ENCODE results near the gene MAGI1. TPM values are rescaled to one million over a fixed set of nuclear protein-coding genes. Genes with fewer than 3 reads are reported as not detected.

The MAGI1 gene
- total and polyA plus RNA-seq, 4 donors: 9.9 to 88.1 (median 24.6) TPM

DNA sequence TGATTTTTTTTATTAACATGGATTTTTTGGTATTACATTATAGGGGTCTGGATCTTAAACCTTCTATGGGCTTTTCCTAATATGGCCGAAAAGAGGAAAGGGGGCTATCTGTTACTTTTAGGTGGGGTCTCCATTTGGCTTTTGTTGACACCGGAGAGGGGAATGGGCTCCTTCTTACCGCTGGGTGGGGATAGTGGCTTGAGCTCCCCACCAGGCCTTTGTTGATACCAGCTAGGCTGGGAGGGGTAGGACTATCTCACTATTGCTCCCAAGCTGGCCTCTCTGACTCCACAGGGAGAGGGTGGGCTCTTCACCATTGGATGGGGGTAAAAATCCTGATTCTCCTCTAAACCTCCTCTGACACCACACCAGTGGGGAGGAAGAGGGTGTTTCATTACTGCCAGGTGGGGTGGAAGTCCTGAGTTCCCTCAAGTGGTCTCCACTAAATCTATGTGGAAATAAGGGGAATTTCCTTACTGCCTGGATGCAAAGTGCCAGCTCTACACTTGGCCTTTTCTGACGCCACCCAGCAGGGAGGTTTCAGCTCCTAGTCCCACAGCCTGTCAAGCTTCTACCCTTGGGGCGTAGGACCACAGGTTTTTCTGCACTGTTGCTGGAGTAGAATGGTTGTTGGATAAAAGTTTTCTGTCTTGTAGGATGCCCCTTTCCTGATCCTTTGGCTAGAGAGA, 572.3 kb downstream of the MAGI1 start:
- Histone ChIP-seq H3K4me1 (ENCODE audit: control insufficient read depth in 5 of 5, insufficient read depth in 5 of 5, low read length in 5 of 5) (no peaks in the 10 kb centered on the region), H3K36me3 (ENCODE audit: control insufficient read depth in 4 of 4, insufficient read depth in 4 of 4, low read length in 4 of 4) (no peaks in the 10 kb centered on the region), H3K9me3 (ENCODE audit: control insufficient read depth in 4 of 4, insufficient read depth in 3 of 4, low read length in 3 of 4) (peaks cover 0 to under 1% (median 0%) of the 10 kb centered on the region in 4 donors), H3K27ac (ENCODE audit: low read depth in 1 of 2, low read length in 1 of 2) (no peak overlapping the region), H3K4me3 (no peak overlapping the region), H3K9ac (ENCODE audit: insufficient read depth in 1 of 2, low read length in 2 of 2) (no peak overlapping the region), H3K27me3 (ENCODE audit: control insufficient read depth in 3 of 3, insufficient read depth in 3 of 3, low read length in 2 of 3) (no peaks in the 10 kb centered on the region)
- TF ChIP-seq, protein P1, sequence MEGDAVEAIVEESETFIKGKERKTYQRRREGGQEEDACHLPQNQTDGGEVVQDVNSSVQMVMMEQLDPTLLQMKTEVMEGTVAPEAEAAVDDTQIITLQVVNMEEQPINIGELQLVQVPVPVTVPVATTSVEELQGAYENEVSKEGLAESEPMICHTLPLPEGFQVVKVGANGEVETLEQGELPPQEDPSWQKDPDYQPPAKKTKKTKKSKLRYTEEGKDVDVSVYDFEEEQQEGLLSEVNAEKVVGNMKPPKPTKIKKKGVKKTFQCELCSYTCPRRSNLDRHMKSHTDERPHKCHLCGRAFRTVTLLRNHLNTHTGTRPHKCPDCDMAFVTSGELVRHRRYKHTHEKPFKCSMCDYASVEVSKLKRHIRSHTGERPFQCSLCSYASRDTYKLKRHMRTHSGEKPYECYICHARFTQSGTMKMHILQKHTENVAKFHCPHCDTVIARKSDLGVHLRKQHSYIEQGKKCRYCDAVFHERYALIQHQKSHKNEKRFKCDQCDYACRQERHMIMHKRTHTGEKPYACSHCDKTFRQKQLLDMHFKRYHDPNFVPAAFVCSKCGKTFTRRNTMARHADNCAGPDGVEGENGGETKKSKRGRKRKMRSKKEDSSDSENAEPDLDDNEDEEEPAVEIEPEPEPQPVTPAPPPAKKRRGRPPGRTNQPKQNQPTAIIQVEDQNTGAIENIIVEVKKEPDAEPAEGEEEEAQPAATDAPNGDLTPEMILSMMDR (IDR thresholded peaks at IDR 0.05; ENCODE audit: control extremely low read depth, extremely low read depth): no peak
- ATAC-seq (ENCODE audit: insufficient read depth, low FRiP score) (no peak), DNase-seq (no peak)
- WGBS, 2 donors: 78 to 91% methylated on average over 5 of the region's 5 CpGs

DNA sequence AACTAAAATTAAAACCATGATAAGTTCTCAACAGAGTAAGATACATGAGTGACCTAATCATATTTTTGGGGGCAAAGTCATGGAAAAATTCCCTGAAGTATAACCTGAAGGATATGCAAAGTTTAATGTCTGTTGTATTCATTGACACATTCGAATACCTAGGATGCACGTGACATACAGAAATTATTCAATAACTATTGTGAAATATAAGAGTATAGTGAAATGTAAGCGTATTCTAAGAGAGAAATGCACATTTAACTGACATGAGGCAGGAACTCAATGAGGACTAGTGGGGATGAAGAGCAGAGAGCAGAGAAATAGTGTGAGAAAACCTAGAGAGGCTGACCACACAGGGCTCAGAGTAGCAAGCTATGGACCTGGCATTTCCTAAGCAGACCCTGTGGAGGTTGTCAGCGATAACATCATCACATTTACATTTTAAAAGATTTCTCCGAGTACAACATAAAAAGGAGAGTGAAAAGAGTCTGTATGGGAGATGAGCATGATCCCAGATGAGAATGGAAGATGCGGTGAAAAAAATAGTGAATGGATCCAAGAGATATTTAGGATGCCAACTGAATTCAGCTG, 588.8 kb downstream of the MAGI1 start:
- WGBS, 2 donors: 91 to 94% methylated on average over 6 of the region's 6 CpGs
- H3K9me3 ChIP-seq (ENCODE audit: control insufficient read depth in 4 of 4, insufficient read depth in 3 of 4, low read length in 3 of 4): no peaks in the 10 kb centered on the region
- H3K27me3 ChIP-seq (ENCODE audit: control insufficient read depth in 3 of 3, insufficient read depth in 3 of 3, low read length in 2 of 3): no peaks in the 10 kb centered on the region
- no peak overlapping the region for H3K27ac ChIP-seq (ENCODE audit: low read depth in 1 of 2, low read length in 1 of 2)
- no peak for DNase-seq
- H3K4me3 ChIP-seq: no peak overlapping the region
- no peaks in the 10 kb centered on the region for H3K36me3 ChIP-seq (ENCODE audit: control insufficient read depth in 4 of 4, insufficient read depth in 4 of 4, low read length in 4 of 4)
- H3K9ac ChIP-seq (ENCODE audit: insufficient read depth in 1 of 2, low read length in 2 of 2): no peak overlapping the region
- TF ChIP-seq, protein P1 (IDR thresholded peaks at IDR 0.05; ENCODE audit: control extremely low read depth, extremely low read depth): no peak
- no peak for ATAC-seq (ENCODE audit: insufficient read depth, low FRiP score)
- H3K4me1 ChIP-seq (ENCODE audit: control insufficient read depth in 5 of 5, insufficient read depth in 5 of 5, low read length in 5 of 5): no peaks in the 10 kb centered on the region

DNA sequence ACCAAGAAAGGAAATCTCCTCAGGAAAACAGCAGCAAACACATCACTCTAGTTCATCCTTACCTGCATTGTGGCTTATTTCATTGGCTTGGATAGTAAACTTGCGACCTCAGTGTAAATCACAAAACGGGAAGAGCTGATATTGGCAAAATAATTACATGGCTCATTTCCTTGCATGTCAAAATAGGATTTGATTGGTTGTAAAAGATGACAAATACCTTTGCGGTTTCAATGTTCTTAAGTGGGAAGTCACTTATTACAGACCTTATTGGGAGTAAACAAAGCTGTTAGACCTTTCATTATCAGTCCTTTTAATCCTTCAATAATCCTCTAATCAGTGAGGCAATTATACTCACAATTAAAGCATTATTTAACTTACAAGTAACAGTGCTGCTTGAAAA, 590.6 kb downstream of the MAGI1 start:
- Histone ChIP-seq H3K27me3 (ENCODE audit: control insufficient read depth in 3 of 3, insufficient read depth in 3 of 3, low read length in 2 of 3) (no peaks in the 10 kb centered on the region), H3K9ac (ENCODE audit: insufficient read depth in 1 of 2, low read length in 2 of 2) (no peak overlapping the region), H3K4me3 (no peak overlapping the region), H3K9me3 (ENCODE audit: control insufficient read depth in 4 of 4, insufficient read depth in 3 of 4, low read length in 3 of 4) (no peaks in the 10 kb centered on the region), H3K4me1 (ENCODE audit: control insufficient read depth in 5 of 5, insufficient read depth in 5 of 5, low read length in 5 of 5) (no peaks in the 10 kb centered on the region), H3K27ac (ENCODE audit: low read depth in 1 of 2, low read length in 1 of 2) (no peak overlapping the region), H3K36me3 (ENCODE audit: control insufficient read depth in 4 of 4, insufficient read depth in 4 of 4, low read length in 4 of 4) (no peaks in the 10 kb centered on the region)
- DNase-seq (no peak), ATAC-seq (ENCODE audit: insufficient read depth, low FRiP score) (no peak)
- 88 to 94% methylated on average over 3 of the region's 3 CpGs for WGBS, 2 donors
- TF ChIP-seq, protein P1 (IDR thresholded peaks at IDR 0.05; ENCODE audit: control extremely low read depth, extremely low read depth): no peak

All from lung (tissue), 12 donors.